Mesothelial cell of epicardium (in vitro differentiated cells): ENCODE measurements around the gene IFNG-AS1. TPM values are rescaled to one million over a fixed set of nuclear protein-coding genes. Genes with fewer than 3 reads are reported as not detected.

ENCODE experiments used
- DNase-seq, 2 experiments: peaks; one replicate each; pipeline ENCODE4 v3.0.0; 2021; ENCODE audit warnings: low spot score in 2 of 2; ENCODE audit not compliant: unreplicated experiment in 2 of 2
- H3K27ac Mint-ChIP-seq: 2 replicates; pipeline ENCODE4 v1.8.0; 2021; ENCODE audit warnings: mixed read lengths
- H3K27me3 Mint-ChIP-seq: 2 replicates; pipeline ENCODE4 v1.8.0; 2021; ENCODE audit warnings: low read depth, mixed read lengths
- H3K36me3 Mint-ChIP-seq: 2 replicates; pipeline ENCODE4 v1.8.0; 2021; ENCODE audit warnings: mixed read lengths
- H3K4me1 Mint-ChIP-seq: 2 replicates; pipeline ENCODE4 v1.8.0; 2021; ENCODE audit warnings: mixed read lengths
- H3K4me3 Mint-ChIP-seq: 2 replicates; pipeline ENCODE4 v1.8.0; 2021; ENCODE audit warnings: mild to moderate bottlenecking, moderate library complexity, mixed read lengths
- H3K9me3 Mint-ChIP-seq: 2 replicates; pipeline ENCODE4 v1.8.0; 2021; ENCODE audit warnings: mixed read lengths
- CTCF ChIP-seq: fragments of 200-600 bp; sonication (generic); IDR thresholded peaks from one replicate; pipeline ENCODE4 v1.5.0; 2021; ENCODE audit warnings: antibody characterized with exemption; ENCODE audit not compliant: unreplicated experiment
- total RNA-seq: library from RNA; stranded (reverse); gene quantifications from 3 replicates; pipeline ENCODE4 v1.2.1, GENCODE V29; 2021

IFNG-AS1 gene
- total RNA-seq, 1 donor from 2014 or later, result not detected

- H3K4me3 Mint-ChIP-seq, result no peak overlapping the region
Measured at GRCh38 chr12:67944093-67944492, 45.2 kb upstream of the IFNG-AS1 start.

GRCh38 chr12:67952787-67953186 is 36.5 kb upstream of the IFNG-AS1 start:
- H3K9me3 Mint-ChIP-seq, result peaks cover 3% of the 10 kb centered on the region
- no peak overlapping the region for H3K4me3 Mint-ChIP-seq
- TF ChIP-seq CTCF, result no peak
- H3K36me3 Mint-ChIP-seq, result no peaks in the 10 kb centered on the region
- DNase-seq, result no peak
- no peak overlapping the region for H3K27ac Mint-ChIP-seq
- H3K4me1 Mint-ChIP-seq, result peaks cover 2% of the 10 kb centered on the region
- H3K27me3 Mint-ChIP-seq, result no peaks in the 10 kb centered on the region

More at GRCh38 chr12:67944093-67944492, 45.2 kb upstream of the IFNG-AS1 start:
- Mint-ChIP-seq H3K27me3 (peaks cover 9% of the 10 kb centered on the region), H3K27ac (no peak overlapping the region), H3K36me3 (no peaks in the 10 kb centered on the region), H3K9me3 (no peaks in the 10 kb centered on the region), H3K4me1 (peaks cover 29% of the 10 kb centered on the region)
- no peak for DNase-seq
- TF ChIP-seq CTCF, result no peak

- Mint-ChIP-seq H3K27ac (no peak overlapping the region), H3K27me3 (no peaks in the 10 kb centered on the region), H3K9me3 (peaks cover 8% of the 10 kb centered on the region)
Measured at GRCh38 chr12:67957383-67957782, 31.9 kb upstream of the IFNG-AS1 start.

GRCh38 chr12:67958187-67958586 is 31.1 kb upstream of the IFNG-AS1 start:
- Mint-ChIP-seq H3K36me3 (no peaks in the 10 kb centered on the region), H3K27ac (no peak overlapping the region), H3K4me1 (peaks cover 2% of the 10 kb centered on the region), H3K9me3 (peaks cover 8% of the 10 kb centered on the region), H3K4me3 (no peak overlapping the region), H3K27me3 (no peaks in the 10 kb centered on the region)
- TF ChIP-seq CTCF, result no peak
- DNase-seq, result no peak

More at GRCh38 chr12:67957383-67957782, 31.9 kb upstream of the IFNG-AS1 start:
- DNase-seq, result no peak
- H3K36me3 Mint-ChIP-seq, result no peaks in the 10 kb centered on the region
- no peak for TF ChIP-seq CTCF
- H3K4me1 Mint-ChIP-seq, result peaks cover 2% of the 10 kb centered on the region
- H3K4me3 Mint-ChIP-seq, result no peak overlapping the region

- no peak for TF ChIP-seq CTCF
- Mint-ChIP-seq H3K27me3 (no peaks in the 10 kb centered on the region), H3K36me3 (no peaks in the 10 kb centered on the region), H3K4me3 (no peak overlapping the region), H3K27ac (no peak overlapping the region), H3K9me3 (peaks cover 5% of the 10 kb centered on the region), H3K4me1 (no peaks in the 10 kb centered on the region)
- no peak for DNase-seq
Measured at GRCh38 chr12:67964456-67964855, 24.8 kb upstream of the IFNG-AS1 start.

- Mint-ChIP-seq H3K4me1 (peaks cover 1% of the 10 kb centered on the region), H3K27ac (no peak overlapping the region), H3K9me3 (no peaks in the 10 kb centered on the region), H3K36me3 (no peaks in the 10 kb centered on the region), H3K27me3 (no peaks in the 10 kb centered on the region), H3K4me3 (no peak overlapping the region)
- no peak for DNase-seq
- TF ChIP-seq CTCF, result no peak
Measured at GRCh38 chr12:67966560-67966959, 22.7 kb upstream of the IFNG-AS1 start.
